HG03066 (cell line): ENCODE measurements around the gene PSMC1.

ENCODE experiments used
- ATAC-seq: cut with Tn5 transposase; IDR thresholded peaks from one replicate; pipeline ENCODE4 v1.9.1; 2021; ENCODE audit warnings: low read depth; ENCODE audit not compliant: unreplicated experiment

Gene PSMC1

DNA sequence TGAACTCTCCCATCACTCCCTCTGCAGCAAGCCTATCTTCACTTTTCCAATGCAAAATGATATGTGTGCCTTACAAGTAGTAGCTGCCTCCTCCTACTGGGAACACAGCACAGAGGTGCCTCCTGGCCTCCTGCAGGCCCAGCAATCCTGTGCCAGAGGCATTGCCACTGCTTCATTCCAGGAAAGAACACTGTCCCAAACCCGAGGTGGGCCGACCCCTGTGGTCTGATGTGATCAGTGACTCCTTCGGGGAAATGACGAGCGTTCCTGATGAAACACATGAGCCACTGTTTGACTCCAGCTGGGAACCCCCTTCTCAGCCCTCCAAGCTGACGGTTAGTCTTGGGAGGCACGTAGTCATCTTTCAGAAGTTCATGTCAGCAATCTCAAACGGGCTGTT is 19.5 kb downstream of the PSMC1 start:
- no peak for ATAC-seq

DNA sequence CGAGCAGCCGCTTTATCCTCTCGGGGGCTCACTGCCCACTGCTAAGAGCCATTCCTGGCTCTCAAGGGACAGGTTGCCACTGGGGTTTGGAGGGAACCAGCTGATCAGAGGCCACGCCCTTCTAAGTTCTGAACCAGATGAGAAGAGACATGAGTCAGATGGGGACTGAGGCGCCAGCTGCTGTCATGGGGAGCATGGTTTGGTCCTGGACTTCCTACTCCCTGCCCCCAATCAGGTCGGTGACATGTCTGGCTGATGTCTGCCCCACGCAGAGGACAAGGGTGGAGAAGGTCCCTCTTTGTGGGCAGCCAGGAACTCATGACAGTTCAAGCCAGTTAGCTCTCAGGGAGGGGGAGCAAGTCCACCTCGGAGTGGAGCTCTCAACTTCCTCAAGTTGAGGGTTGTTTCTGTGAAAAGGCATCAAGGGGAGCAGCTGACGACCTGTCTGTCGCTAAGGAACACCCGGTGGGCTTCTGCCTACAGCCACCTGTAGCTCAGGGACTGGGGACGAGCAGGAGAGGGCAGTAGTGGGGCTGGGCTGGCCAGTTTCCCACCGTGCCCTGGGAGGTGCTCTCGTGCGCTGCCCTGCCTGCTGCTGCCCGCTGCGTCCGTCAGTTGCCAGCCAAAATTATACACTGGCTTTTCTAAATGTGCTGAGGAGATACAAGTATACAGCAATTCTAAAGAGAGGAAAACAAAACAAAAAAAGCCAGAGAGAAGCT is 20.5 kb downstream of the PSMC1 start:
- ATAC-seq = no peak

DNA sequence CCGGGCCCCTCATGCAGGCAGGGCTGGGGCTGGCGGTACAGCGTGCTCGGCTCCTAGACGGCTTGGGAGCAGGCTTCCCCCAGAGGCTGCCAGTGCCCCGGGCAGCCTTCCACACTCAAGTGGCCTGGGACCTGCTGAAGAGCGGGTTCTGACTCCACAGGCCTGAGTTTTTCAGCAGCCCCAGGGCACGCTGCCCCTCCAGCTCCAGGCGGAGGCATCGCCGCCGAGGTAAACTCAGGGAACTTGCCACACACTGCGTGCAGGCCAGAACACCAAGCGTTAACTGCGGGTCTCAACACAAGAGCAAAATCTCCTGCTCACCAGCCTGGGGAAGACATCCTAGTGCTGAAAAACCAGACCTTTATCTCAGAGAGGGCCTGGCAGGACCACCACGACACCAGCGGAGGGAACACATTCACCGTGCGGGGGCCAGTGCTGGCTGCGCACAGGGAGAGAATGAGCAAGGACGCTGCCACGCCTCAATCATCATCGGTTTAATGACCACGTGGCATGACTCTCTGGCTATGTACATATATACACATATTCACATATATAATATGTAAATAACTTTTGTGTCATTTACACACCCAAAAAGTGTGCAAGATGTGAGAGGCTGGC is 21.3 kb downstream of the PSMC1 start:
- no peak for ATAC-seq

DNA sequence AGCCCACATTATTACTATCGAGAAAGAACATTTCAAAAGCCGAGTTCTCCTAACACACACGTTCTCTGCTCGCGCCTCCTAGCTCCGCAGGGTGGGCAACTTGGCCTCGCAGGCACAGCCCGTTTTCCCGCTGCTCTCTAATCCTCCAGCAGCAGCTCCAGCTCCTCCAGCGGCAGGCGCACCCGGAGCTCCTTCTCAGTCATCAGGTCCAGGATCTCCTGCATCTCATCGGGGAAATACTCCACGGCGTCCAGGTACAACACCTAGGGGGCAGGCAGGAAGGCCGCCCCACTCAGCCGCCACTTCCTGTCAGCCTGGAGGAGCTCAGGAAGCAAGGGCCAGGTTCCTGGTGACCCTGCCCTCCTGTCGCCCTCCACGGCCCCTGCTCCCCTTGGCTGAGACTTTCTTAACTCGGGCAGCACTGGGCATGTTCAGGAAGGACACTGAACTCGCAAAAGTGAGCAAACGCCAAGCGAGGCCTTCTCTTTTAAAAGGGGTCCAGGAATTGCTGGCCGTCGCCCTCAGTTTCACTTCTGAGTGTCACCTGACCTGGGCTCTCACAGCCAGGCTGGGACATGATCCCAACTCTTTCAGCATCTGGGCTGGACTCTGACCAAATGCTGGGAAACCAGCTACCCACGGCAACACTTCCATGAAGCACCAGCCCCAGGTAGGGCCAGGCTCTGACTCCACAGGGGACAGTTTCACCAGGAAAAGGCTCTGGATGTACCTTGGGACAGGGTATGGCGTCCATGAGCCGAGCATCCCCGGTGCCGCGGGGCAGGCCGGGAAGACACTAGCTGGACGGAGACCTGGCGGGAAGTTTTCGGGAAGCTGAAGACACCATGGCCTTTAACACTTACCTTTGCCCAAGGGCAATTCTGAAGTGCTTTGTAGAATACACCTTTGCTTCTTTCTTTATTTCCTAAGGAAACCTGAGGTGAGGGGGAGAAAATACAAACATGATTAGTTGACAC is 22.1 kb downstream of the PSMC1 start:
- ATAC-seq = no peak

DNA sequence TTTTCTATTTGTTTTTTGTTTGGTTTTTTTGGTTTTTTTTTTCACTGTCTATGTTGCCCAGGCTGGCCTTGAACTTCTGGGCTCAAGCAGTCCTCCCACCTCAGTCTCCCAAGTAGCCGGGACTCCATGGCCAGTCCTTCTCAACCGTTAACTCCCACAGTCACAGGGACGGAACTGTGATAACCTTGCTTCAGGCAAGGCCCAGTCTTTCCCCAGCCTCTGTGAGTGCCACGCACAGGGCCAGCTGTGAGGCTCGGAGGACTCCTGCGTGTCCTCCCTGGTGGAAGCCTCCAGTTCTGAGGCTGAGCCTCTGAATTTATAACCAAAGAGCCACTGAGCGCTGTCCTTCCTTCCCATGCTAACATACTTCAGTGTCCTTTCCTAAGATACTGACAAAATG is 23.7 kb downstream of the PSMC1 start:
- no peak for ATAC-seq

DNA sequence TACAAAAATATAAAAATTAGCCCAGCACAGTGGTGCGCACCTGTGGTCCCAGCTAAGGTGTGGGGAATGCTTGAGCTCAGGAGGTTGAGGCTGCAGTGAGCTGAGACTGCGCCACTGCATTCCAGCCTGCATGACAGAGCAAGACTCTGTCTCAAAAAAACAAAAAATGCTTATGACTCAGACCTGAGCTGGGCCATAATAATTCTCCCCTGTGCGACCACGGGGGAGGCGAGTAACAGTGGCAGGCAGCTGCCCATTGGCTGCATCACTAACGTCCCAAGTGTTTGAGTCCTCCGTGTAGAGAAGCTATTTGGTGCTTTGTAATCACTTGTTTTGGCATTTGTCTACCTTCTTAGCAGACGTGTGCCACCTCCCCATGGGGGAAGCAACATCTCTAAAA is 24.9 kb downstream of the PSMC1 start:
- ATAC-seq = no peak

DNA sequence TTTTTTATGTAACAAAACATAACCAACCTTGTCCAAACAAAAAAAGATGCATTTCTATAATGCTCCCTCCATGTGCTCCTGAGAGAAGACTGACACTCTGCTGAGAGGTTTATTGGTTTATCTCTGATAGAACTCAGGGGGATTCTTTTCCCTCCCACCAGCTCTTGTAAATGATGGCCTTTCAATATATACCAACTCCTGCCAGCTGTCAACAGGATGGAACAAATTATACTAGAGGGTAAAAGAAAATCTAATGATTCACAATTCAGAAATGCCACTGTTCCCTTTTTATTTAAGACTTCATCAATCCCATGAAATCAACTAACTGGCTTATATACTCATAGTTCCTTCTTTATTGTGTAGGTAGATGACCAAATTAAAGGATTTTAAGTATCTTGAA is 25.4 kb downstream of the PSMC1 start:
- ATAC-seq = no peak

DNA sequence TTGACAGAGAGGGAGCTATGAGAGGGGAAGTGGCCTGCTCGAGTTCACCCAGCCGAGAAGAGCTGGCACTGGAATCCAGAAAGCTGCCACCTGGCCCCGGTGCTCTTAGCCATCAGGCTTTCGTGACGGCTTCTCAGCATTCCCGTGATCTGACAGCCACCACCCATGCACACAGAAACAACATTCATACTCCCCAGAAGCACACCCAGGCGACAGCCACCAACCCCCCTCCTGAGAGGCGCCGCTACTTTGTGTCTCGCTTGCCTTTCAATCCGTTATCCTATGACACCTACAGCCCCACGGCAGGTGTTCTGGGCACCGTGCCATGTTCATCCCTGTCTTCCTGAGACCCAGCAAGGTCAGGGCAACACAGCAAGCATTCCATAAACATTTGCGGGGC is 31.4 kb downstream of the PSMC1 start:
- no peak for ATAC-seq

DNA sequence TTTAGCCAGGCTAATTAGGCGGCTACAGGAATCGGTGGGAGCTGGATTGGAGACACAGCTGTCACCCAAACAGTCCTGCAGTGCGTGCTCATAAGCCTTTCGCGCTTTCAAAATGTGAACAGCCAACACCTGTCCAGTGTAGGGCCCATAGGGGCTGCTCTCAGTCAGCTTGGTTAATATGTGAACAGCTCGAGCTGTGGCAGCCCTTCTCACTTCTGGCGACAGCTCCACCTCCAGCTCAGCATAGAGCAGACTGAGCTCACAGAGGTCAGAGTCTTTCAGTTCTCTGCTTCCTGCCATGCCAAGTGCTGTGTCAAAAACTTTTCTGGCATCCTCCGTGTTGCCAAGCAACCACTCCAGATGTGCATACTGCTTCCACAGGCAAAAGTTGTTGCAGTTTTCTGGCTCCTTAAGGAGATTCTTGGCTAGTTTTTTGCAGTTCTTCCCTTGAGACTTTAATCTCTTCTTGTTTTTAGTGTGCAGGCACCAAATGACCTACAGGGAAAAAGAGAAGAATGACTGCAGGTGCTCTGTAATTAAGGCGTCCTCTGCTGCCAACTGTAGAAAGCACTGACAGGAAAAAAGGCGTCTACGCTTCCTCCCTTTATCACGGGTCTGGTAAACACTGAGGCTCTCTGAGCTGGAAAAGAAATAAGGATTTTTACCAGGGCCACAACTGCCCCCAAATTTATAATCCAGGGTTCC is 32.5 kb downstream of the PSMC1 start:
- peak; percentile 84 for ATAC-seq

DNA sequence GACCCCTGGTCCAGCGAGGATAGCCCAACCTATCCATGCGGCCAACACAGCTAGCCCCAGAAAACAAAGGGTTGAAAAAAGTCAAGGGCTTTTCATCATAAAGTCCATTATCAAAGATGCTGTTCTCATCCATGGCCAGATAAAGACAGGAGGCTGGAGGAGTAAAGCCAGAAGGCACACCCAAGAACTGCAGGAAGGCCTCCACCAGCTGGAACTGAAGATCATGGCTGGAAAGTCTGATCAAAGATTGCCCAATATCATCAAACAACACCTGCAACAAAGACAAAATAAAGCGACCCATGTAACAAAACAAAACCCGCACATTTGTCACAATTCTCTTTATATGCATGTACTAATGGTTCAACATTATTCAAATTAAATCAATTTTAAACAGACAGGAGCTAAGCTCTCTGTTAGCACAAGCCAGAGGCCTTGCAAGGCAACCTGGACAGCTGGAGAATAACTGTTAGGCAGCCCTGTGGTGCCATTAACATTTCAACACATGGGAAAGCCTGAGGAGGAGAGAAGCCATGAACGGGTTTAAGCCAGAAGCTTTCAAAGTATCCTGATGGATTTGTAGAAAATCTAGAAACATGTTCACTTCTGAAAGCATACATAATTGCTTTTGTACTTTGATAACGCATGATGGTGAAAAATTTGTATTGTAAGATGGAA is 34.1 kb downstream of the PSMC1 start:
- no peak for ATAC-seq

DNA sequence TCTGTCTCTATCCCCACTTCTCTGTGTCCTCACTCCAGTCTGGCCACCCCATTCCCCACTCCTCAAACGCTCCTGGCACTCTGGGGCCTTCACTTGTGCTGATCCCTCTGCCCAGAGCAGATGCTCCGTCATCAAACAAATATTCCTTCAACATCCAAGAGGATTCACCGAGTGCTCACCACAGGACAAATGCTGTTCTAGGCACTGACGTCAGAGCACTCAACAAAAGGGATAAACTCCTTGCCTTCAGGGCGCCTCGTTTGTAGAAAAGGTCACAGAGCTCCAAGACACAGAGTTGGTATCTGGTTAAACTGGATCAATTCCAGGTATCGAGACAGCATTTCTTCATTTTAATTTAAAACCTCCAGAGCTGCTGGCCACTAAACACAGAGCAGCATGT is 35.3 kb downstream of the PSMC1 start:
- ATAC-seq = no peak

DNA sequence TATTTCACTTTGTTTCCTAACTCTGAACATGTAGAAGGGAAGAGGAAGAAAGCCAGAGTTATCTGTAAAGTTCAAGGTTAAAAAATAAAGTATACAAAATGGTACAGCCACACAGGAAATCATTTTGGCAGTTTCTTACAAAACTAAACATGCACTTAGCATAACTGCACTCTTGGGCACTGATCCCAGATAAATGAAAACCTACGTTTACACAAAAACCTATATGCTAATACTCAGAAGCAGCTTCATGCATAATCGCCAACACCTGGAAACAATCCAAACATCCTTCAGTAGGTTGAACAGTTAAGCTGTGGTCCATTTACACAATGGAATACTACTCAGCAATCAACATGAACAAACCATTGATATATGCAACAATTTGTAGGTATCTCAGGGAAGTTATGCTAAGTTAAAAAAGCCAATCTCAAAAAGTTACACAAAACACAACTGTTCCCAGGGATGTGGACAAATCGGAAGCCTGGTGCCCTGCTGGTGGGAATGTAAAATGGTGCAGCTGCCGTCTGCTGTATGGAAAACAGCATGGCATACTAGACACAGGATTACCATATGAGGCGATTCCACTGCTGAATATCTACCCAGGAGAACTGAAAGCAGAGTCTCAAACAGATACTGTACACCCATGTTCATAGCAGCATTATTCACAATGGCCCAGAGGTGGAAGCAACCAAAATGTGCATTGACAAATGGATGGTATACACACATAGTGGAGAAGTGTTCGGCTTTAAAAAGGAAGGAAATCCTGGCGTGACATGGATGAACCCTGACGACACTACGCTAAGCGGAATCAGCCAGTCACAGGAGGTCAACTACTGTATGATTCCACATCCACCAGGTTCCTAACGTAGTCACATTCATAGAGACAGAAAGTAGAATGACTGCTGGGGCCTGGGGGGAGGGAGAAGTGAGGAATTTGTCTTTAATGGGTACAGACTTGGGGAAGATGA is 37.7 kb downstream of the PSMC1 start:
- ATAC-seq = no peak

DNA sequence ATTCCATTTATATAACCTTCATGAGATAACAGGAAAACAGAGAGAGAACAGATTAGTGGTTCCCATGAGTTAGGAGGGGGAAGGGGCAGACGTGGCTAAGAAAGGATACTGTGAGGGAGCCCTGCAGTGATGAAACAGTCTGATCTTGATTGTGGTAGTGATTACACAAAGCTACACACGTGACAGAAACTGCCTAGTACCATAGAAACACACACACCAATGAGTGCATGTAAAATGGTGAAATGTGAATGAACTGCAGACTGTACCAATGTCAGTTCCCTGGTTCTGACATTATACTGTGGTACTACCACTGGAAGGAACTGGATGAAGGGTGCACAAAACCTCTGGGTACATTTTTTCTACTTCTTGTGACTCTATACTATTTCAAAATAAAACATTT is 38.5 kb downstream of the PSMC1 start:
- no peak for ATAC-seq

DNA sequence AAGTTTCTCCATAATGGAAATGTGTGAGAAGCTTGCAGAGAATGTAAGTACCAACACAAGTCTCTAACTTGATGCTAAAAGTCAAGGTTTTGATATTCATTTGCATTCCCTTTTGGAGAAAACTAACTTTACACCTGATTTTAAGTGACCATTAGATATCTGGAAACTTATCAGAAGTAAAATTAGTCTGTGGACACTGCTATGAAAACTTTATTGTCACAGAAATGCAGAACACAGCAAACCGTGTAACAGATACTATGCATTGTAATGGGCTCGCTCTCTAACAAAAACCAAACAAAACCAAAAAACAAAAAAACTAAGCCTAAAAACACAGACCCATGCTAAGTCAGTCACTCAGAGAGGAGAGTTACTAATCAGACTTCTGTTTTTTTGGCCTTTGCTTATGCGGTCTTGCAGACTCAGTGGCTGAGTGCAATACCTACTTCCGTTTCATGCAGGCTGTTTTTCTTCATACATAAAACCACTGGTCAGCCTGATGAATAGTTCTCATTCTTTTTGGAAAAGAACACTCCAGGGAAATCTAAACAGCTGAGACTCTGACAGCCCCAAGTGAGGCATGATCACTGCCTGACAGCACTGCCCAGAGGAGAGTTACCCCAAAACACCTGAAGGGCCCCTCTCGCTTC is 39.6 kb downstream of the PSMC1 start:
- ATAC-seq = no peak

DNA sequence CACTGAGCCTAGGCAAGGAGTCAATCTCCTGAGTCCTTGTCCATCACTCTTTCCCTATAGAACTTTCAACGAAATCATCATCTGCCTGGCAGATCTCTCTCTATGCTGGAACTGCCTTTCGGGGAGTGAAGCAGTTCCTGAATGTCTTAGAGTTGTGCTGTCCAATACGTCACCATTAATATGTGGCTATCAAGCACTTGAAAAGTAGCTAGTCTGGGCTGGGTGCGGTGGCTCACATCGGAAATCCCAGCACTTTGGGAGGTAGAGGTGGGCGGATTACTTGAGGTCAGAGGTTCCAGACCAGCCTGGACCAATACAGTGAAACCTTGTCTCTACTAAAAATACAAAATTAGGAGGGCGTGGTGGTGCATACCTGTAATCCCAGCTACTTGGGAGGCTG is 40.3 kb downstream of the PSMC1 start:
- no peak for ATAC-seq

DNA sequence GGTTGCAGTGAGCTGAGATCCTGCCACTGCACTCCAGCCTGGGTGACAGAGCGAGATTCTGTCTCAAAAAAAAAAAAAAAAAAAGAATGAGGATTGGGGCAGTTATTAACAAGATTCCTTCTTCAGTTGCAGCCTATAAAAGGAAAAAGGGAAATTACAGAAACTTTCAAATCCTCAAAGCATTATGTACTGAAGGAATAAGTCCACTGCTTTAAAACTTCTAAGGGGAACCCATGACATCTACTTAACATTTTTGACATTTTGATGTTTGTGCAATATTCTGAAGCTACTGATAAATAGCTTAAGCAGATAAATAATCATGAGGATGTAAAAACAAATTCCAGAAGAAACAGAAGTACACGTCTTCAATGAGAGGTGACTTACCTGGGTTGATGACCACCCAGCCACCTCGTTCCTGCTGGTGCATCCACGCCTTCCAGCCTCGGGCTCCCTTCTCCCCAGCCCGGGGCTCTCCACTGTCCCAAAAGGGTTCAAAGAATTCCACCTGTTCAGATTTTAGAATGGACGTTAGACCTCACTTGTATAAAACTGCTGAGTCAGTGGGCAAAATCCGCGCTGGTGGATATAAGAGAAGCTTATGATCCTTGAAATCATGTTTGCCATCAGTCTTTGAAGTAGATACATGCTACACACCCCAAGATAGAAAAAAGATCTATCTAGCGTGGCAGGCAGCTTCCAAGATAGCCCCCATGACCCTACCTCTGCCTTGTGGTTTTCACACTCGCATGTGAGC is 41.7 kb downstream of the PSMC1 start:
- no peak for ATAC-seq

DNA sequence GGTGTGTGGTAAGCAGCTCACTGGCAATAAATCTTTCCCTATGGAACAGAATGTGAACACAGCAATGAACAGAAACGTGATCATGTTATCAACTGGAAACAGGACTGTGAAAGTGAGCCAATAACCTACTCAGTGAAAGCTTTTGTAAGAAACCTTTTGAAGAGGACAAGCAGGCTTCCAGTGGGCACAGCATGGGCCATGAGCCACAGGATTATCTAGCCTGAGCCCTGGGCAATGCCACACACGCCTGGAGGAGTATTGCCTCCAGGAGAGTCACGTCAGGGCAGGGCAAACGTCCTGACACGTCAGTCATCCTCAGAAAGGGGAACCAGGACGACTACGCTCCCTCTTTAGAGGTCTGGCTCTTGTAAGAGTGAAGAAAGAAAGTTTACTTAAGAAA is 43.1 kb downstream of the PSMC1 start:
- no peak for ATAC-seq

DNA sequence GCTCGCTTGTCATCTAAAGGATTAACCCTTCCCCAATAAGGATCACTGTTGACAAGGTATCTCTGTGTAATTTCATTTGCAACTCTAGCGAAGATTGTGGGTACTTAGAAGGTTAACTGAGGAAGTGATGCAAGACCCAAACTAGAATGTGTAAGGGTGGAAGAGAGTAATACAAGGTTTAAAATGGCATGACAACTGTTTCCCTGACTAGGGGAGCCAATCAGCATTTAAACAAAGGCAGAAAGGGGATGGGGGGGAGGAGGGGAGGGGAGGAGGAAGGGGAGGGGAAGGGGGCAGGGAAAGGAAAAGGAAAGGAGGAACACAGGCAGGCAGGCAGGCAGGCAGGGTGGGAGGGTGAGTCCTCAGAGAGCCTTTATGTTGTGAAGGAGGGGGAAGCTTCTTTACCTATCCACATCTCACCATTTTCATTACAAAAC is 44.3 kb downstream of the PSMC1 start:
- no peak for ATAC-seq
